ENCODE data around the gene CD63.

- TF ChIP-seq POLR2A (IDR thresholded peaks at IDR 0.05) (no peak), CTCF (IDR thresholded peaks at IDR 0.05) (no peak)
Observed at GRCh38 chr12:55704824-55705718, 23.7 kb downstream of the CD63 start.
